ENCODE measurements around the gene ZNF24.

Gene ZNF24

GRCh38 chr18:35386600-35387100 lies 42.4 kb upstream of the ZNF24 start:
- no peak overlapping the region for H3K27ac ChIP-seq
- TF ChIP-seq ZFX (IDR thresholded peaks at IDR 0.05; ENCODE audit: borderline replicate concordance) (no peak), CTCF (IDR thresholded peaks at IDR 0.05) (peak; percentile 97)

- H3K27ac ChIP-seq = no peak overlapping the region
- TF ChIP-seq CTCF (IDR thresholded peaks at IDR 0.05) (no peak), ZFX (IDR thresholded peaks at IDR 0.05; ENCODE audit: borderline replicate concordance) (no peak)
Observed at GRCh38 chr18:35383136-35383535, 38.9 kb upstream of the ZNF24 start.

GRCh38 chr18:35379421-35379820 lies 35.2 kb upstream of the ZNF24 start:
- H3K27ac ChIP-seq = no peak overlapping the region
- TF ChIP-seq CTCF (IDR thresholded peaks at IDR 0.05) = no peak
- no peak for TF ChIP-seq ZFX (IDR thresholded peaks at IDR 0.05; ENCODE audit: borderline replicate concordance)

- no peak overlapping the region for H3K27ac ChIP-seq
Observed at GRCh38 chr18:35378574-35378896, 34.3 kb upstream of the ZNF24 start.

GRCh38 chr18:35377875-35378573 lies 33.8 kb upstream of the ZNF24 start:
- no peak overlapping the region for H3K27ac ChIP-seq
- TF ChIP-seq CTCF (IDR thresholded peaks at IDR 0.05) (no peak), ZFX (IDR thresholded peaks at IDR 0.05; ENCODE audit: borderline replicate concordance) (no peak)

More at GRCh38 chr18:35378574-35378896, 34.3 kb upstream of the ZNF24 start:
- TF ChIP-seq CTCF (IDR thresholded peaks at IDR 0.05) (no peak), ZFX (IDR thresholded peaks at IDR 0.05; ENCODE audit: borderline replicate concordance) (no peak)

- peak within 1 kb of the TSS; percentile 33 for H3K27ac ChIP-seq
- no peak for TF ChIP-seq CTCF (IDR thresholded peaks at IDR 0.05)
- no peak for TF ChIP-seq ZFX (IDR thresholded peaks at IDR 0.05; ENCODE audit: borderline replicate concordance)
Observed at GRCh38 chr18:35376742-35377695, 32.8 kb upstream of the ZNF24 start, which contains the start of gene ZNF396. Gene ZNF396 (minus strand): TSS chr18:35377337. CDS start chr18:35374292, 3,045 bp downstream.
